AG08395 (cell line): ENCODE results near the gene ANKRD12.

Experiments
- DNase-seq: peaks from one replicate; pipeline ENCODE4 v3.0.0; 2012; ENCODE audit warnings: mixed read lengths, low spot score

ANKRD12 gene

DNA sequence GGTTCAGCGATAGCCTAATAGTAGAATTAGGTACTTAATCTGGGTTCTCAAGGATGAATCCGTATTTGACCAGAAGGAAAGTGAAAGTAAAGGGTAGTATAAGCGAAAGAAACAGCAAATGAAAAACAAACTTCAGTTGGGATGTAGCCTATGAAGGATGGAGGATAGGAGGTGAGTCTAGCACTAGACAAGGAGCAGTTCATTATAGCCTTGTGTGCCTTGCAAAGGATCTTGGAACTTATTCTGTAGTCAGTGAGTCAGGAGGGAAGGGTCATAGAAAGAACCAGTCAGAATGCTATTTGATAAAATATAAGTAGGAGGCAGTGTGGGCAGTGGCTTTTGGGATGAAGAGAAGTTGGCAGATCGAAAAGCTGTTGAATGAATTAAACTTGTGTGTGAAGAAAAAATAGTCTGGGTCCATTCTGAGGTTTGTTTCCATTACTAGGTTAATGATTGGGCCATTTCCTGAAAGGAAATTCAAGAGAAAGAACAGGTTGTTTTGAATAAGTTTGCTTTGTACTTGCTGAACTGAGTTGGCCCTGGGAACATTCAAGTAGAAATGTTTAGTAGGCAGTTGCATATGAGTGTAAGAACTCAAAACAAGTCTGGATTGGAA is 48.5 kb downstream of the ANKRD12 start:
- no peak for DNase-seq

DNA sequence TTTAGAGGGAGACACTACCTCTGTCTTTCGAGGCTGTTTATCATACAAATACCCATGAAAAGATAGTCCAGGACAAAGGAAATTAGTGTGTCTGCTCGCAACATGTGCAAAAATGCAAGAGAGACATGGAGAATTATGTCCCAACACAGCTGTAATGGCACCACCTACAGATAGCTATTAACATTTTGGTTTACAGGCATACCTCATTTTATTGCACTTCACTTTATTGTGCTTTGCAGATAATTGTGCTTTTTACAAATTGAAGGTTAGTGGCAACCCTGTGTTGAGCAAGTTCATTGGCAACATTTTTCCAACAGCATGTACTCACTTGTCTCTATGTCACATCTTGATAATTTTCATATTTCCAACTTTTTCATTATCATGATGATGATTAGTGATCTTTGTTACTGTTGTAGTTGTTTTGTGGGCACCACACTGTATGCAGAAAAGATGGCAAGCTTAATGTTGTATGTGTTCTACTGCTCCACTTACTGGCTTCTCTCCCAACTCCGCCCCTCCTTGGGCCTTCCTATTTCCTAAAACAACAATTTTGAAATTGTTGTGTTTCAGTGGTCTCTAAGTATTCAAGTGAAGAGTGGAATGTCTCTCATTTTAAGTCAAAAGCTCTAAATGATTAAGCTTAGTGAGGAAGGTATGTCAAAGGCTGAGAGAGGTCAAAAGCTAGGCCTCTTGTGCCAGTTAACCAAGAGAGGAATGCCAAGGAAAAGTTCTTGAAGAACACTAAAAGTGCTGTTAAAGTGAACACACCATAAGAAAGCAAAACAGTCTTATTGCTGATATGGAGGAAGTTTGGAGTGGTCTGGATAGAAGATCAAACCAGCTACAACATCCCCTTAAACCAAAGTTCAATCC is 52.0 kb downstream of the ANKRD12 start:
- DNase-seq, result no peak

DNA sequence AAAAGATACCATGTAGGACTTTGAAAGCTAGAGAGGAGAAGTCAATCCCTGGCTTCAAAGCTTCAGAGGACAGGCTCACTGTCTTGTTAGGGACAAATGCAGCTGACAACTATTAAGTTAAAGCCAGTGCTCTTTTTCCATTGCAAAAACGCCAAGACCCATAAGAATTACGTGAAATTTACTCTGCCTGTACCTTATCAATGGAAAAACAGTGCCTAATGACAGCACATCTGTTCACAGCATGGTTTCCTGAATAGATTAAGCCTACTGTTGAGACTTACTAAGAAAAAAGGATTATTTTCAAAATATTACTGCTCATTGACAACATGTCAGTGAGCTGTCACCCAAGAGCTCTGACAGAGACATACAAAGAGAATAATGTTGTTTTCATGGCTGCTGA is 52.9 kb downstream of the ANKRD12 start:
- no peak for DNase-seq

DNA sequence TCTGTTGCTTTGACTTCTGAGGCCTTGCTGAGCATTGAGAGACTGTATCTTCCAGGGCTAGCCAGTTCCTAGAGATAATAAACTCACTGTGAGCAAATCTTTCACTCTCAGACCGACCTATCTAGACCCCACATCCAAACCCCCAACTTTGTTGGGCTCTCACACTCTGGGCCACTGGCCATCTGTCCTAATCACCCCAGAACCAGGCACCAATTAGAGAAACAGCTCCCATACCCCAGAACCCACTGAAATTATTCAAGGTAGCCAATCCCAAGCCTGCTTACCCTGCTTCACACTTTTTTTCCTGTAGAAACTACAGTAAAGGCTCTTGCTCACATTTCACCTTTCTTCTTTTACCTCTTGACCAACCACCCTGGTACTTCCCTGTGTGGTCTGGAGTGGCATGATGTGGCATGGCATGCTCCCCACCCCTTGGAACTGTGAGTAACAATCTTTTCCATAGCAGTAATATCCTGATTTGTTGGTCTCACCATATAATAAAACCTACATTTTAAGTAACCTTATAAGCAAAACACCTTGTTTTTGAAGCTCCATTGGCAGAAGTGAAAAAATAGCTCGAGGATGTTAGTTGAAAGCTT is 55.2 kb downstream of the ANKRD12 start:
- DNase-seq, result no peak

DNA sequence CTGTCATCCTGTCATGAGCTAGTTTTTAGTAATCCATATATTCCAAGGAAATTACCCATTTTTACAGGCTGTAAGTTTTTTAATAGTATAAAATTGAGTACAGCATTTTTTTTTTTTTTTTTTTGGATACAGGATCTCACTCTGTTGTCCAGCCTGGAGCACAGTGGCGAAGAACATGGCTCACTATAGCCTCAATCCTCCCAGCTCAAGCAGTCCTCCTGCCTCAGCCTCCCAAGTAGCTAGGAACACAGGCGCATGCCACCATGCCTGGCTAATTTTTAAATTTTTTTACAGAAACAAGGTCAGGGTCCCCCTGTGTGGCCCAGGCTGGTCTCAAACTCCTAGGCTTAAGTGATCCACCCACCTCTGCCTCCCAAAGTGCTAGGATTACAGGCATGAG is 56.5 kb downstream of the ANKRD12 start:
- DNase-seq, result no peak

DNA sequence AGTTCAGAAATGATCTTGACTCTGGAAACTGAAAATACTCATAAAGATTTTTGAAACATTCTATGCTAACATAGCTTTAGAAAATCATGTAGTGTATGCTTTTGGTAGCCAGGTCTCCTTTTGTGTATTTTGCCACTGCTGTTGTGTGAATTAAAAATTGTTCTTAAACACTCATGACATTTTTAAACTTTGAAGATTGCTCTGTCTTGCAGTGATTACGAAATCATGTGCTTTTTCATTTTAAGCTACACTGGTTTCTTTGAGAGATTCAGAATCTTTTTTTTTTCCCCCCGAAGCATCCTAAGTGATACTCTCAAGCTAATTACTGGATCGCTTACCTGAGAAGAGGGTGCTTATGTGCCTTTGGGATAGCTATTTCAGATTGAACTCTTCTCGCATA is 60.0 kb downstream of the ANKRD12 start:
- no peak for DNase-seq

DNA sequence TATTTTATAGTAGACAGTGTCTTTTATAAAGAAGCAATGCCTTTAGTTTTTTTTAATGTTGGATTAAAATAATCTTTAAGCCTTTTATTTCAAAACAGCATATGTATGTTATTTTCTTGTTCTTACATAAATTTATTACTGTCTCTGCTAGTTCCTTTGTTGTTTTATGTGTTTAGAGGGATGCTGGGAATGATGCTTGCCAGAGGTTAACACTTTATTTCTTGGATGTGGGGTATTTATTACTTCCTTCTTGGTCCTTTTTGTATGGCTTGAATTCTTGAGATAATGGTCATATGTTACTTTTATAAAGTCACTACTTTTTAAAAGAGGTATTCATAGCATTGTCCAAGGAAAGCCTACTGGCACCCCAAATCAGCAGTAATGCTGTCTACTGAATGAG is 63.1 kb downstream of the ANKRD12 start:
- DNase-seq, result no peak

DNA sequence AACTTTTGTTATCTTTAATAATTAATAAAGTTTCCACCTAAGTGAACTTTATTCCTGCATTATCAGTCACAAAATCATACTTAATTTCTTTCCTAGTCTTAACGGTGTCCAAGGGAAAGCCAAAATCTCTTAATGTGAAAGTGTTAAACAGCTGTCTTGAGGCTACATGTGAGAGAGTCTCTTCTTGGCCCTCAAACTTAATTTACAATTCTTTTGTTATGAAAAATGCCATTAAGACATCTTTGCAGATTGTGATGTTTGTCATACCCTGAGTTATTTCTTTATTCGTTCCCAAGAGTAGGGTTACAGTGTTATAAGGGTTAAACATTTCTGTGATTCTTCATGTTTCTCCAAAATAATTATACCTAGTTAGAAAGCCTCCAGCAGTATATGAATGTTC is 64.6 kb downstream of the ANKRD12 start:
- no peak for DNase-seq

DNA sequence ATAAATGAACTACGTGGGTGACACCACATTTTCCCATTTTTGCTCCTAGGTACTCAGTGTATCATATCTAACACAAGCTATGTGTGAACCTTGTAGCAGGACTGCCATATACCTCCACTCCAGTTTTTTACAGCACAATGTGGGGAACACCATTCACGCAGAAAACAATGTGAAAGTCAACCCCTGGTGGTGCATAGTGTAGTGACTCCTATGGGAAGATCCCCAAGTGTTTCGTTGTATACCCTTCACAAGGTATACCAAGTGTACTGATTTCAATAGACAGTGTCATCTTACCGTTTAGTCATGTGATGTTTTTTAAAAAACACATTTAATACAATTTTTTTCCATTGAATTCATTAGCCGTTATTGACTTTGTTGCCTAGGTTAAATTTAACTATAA is 68.1 kb downstream of the ANKRD12 start:
- no peak for DNase-seq

DNA sequence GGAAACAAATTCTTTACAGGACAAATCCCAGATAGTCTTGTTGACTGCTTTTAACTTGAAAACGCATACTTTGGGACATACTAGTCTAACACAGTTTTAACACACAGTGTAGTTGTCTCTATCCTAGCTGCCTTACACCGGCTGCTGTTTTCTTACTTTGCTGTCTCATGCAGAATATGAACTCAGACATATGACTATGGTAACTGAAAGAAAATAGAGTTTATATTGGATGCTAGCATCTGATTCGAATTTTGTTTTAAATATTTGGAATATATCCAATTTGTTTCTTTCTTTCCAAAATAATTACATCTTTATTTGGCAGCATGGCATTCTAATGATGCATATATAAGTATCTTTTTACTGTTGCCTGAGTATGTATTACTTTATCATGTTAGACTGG is 69.8 kb downstream of the ANKRD12 start:
- no peak for DNase-seq

DNA sequence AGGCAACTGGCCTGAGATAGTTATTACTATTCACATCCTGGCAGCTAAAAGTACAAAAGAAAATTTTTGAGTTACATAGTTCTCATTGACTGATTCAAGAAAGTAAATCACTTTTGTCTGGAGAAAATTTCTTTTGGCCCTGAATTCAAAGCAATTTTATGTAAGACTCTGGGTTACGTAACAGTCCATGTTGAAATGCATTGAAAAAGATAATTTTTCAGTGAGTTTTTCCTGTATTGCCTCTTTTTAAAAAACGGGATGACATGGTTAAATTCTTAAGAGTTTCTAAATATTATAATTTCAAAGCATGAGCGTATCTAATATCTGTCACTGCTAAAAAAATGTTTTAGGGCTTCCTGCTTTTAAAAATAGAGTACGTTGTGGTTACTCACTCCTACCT is 72.7 kb downstream of the ANKRD12 start:
- DNase-seq, result peak; percentile 4

DNA sequence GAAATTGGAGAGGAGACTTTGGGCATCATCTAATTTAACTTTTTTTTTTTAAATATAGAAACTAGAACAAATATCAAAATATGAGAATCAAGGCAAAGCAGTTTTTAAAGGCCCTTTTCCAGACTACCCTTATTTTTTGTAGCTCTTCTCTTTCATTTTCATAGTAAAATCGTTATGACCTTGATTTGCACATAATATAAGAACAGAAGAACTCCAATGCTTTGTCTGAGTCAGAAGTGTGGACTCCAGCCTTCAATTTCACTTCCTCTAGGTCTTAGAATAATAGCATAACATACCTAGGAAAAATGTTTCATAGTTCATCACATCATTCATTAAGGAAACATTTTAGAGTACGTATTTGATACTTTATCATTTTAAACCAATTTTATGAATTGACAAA is 74.4 kb downstream of the ANKRD12 start:
- no peak for DNase-seq

DNA sequence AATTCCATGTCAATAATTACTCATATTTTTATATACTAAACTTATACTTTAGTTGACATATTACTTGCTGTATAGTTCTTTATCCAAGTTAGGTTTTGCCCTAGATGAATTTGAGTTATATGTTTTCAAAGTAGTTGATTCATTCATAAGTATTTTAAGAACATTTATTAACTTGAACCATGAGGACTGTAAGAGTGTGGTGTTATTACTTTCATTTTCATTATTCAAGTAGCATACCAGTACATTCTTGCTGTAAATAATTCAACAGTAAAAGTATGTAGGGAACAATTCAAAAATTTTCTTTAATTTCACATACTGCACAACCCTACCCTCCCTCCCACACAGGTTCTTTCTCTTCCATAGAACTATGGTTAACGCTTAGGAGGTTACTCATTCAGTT is 75.4 kb downstream of the ANKRD12 start:
- no peak for DNase-seq

DNA sequence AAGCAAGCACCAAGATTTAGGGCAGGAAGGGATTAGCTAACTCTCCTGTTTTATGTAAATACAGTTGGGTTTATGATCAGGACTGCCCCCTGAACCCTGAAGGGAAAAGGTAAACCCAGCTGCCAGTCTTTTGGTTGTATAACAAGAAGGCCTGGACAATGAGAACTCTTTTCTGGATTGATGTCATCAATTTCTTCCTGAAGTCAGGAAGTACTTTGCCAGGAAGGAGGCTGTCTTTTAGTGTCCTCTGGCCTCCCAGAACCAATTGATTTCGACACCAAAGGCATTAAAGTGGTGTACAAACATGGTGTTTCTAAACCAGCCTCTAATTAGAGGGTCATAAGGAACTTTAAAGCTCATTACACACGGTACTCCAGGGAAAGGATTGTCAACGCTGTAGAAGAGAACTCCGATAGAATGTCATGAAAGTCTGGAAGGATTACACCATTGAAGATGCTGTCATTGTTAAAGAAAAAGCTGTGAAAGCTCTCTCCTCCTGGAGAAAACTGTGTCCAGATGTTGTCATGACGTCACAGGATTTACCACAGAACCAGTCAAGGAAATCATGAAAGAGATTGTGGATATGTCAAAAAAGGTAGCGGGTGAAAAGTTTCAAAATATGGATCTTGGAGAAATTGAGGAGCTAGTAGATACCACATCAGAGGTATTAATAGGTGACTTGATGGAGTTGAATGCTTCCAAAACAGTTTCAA is 78.8 kb downstream of the ANKRD12 start:
- DNase-seq, result no peak

DNA sequence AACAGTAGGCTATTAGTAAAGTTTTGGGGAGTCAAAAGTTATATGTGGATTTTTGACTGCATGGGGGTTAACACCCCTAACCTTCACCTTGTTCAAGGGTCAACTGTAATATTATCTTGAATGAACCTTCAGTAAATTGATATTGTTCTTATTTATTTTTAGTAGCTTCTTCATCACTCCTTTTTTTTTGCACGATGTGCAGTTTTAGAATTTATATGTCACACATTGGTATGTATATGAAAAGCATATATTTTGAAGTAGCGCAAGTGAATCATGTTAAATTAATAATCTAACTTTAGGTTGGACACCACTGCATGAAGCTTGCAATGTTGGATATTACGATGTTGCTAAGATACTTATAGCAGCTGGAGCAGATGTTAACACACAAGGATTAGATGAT is 79.9 kb downstream of the ANKRD12 start:
- DNase-seq, result no peak

DNA sequence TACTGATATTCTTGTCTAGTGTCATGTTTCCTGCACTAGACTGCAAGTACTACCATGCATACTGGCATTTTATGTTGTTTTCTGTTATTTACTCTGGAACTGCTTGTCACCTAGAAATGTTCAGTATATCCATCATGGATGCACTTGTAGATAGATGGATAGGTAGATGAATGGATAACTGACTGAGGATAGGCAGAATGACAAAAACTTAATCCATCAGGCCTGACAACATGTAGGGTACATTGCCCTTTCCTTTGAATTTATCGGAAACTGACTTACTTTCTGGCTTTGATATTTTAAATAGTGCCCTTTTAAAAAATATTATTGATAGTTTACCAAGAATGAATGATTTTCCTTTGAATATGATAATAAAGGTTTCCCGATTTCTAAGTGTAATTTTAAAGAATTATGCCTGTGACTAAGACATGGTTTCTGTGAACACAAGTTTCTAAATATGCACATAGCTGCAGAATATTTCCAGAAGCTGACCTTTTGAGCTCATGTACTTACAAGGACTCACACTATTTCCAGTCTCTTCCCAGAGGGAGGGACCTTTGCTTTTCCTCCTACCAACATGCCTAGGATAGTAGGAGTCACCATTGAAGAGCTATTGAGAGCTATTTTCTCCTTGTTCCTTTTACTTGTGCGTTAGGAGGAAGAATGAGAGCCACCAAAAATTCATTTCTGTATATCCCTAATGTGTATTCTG is 81.3 kb downstream of the ANKRD12 start:
- DNase-seq, result no peak

DNA sequence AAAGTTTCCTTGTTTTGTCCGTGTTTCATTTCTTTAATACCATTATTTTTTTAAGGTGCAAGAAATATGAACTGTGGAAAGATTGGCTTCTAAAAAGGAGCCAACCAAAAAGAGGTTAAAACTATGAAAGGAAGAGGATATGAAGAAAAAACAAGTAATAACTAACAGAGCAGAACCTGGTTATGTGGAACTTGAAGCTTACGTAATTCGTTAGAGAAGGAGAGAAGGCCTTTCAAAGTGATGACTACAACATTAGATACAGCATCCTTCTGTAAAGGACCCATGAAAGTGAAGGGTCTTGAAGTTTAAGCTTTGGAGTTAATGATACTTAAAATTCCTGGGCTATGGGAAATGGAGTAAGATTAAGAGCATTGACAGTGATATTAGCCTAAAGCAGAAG is 84.5 kb downstream of the ANKRD12 start:
- DNase-seq, result no peak

DNA sequence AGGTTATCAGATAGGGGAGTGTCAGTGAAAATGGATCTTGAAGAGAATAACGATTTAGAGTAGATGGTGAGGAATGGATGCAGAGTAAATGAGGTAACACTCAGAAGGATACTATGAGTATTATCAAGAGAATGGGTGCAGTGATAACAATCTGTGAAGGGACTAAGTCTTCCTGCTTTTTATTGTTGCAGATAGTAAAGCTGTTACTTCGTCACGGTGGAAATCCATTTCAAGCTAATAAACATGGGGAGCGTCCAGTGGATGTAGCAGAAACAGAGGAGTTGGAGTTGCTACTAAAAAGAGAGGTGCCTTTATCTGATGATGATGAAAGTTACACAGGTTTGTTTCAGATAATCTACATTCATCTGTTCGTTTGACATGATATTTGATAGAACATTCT is 85.1 kb downstream of the ANKRD12 start:
- DNase-seq, result no peak

DNA sequence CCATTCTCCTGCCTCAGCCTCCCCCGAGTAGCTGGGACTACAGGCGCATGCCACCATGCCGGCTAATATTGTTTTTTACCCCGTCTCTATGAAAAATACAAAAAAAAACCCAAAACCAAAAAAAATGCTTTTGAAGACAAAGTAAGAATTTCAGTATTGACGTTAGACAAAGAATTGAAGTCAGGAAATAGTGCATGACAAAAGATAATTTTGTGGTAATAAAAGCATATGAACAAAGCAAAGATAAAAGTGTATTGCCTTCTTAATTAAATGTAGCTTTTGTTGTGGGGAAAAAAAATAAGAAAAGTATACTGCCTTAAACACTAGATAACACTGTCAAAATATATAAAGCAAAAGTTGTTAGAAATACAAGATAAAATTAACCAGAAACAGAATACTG is 86.8 kb downstream of the ANKRD12 start:
- no peak for DNase-seq

DNA sequence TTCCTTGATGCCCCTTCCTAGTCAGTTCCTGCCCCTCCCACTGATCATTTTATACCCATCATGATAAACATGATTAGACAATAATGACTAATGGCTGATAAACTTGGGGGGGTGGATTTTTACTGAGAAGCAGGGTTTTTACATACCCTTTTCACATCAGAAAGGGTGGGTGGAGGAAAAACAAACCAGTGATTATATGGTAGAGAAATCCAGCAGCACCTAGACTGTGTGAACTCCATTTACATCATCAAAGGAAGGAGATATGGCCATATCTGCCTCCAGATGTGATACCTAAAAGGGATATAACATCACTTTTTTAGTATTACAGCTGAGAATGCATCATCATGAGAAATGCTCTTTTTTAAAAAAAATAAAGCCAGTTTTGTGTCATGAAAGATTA is 89.9 kb downstream of the ANKRD12 start:
- no peak for DNase-seq

DNA sequence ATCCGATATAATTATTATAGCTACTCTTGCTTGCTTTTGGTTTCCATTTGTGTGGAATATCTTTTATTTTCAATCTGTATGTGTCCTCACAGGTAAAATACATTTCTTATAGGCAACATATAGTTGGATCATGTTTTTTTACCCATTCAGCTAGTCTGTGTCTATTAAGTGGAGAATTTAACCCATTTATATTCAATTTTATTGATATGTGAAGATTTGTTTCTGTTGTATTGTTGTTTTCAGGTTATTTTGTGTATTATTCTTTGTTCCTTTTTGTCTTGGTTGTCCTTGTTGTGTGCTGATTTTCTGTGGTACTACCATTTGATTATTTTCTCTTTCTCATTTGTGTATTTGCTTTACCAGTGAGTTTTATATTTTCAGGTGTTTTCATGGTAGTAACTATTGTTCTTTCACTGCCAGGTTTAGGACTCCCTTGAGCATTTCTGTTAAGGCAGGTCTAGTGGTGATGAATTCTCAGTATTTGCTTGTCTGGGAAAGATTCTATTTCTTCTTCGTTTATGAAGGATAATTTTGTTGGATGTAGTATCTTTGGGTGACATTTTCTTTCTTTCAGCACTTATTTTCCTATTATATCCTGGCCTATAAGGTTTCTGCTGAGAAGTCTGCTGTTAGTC is 95.4 kb downstream of the ANKRD12 start:
- no peak for DNase-seq

DNA sequence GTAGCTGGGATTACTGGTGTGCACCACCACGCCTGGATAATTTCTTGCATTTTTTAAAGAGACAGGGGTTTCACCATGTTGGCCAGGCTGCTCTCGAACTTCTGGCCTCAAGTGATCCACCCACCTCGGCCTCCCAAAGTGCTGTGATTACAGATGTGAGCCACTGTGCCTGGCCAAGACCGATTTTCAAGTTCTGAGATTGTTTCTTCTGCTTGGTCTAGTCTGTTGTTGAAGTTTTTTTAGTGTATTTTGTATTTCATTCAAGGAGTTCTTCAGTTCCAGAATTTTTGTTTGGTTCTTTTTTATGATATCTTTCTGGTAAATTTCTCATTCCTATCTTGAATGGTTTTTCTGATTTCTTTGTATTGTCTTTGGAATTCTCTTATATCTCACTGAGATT is 96.4 kb downstream of the ANKRD12 start:
- no peak for DNase-seq
